ENCODE results near the gene TFIP11.

The TFIP11 gene

GRCh38 chr22:26471522-26471921, 40.8 kb downstream of the TFIP11 start:
- no peak overlapping the region for H3K4me3 Mint-ChIP-seq
- TF ChIP-seq CTCF (IDR thresholded peaks at IDR 0.05): no peak
- H3K27ac Mint-ChIP-seq: no peak overlapping the region
- peaks cover 46% of the 10 kb centered on the region for H3K36me3 Mint-ChIP-seq (ENCODE audit: low read depth)
- no peaks in the 10 kb centered on the region for H3K27me3 Mint-ChIP-seq (ENCODE audit: low read depth, poor library complexity)
- no peak for DNase-seq
- no peaks in the 10 kb centered on the region for H3K9me3 Mint-ChIP-seq
- H3K4me1 Mint-ChIP-seq: no peaks in the 10 kb centered on the region

GRCh38 chr22:26470807-26471206, 41.5 kb downstream of the TFIP11 start:
- TF ChIP-seq CTCF (IDR thresholded peaks at IDR 0.05): no peak
- no peak overlapping the region for H3K27ac Mint-ChIP-seq

GRCh38 chr22:26466196-26466595, 46.1 kb downstream of the TFIP11 start:
- Mint-ChIP-seq H3K36me3 (ENCODE audit: low read depth) (peaks cover 60% of the 10 kb centered on the region), H3K27ac (no peak overlapping the region), H3K27me3 (ENCODE audit: low read depth, poor library complexity) (no peaks in the 10 kb centered on the region), H3K9me3 (no peaks in the 10 kb centered on the region), H3K4me1 (peaks cover 35% of the 10 kb centered on the region), H3K4me3 (no peak overlapping the region)
- no peak for TF ChIP-seq CTCF (IDR thresholded peaks at IDR 0.05)
- no peak for DNase-seq

More at GRCh38 chr22:26470807-26471206, 41.5 kb downstream of the TFIP11 start:
- H3K36me3 Mint-ChIP-seq (ENCODE audit: low read depth): peaks cover 52% of the 10 kb centered on the region
- H3K4me3 Mint-ChIP-seq: no peak overlapping the region
- H3K4me1 Mint-ChIP-seq: no peaks in the 10 kb centered on the region
- DNase-seq: no peak
- H3K27me3 Mint-ChIP-seq (ENCODE audit: low read depth, poor library complexity): no peaks in the 10 kb centered on the region
- H3K9me3 Mint-ChIP-seq: no peaks in the 10 kb centered on the region

GRCh38 chr22:26464312-26464711, 48.0 kb downstream of the TFIP11 start:
- peaks cover 39% of the 10 kb centered on the region for H3K4me1 Mint-ChIP-seq
- H3K9me3 Mint-ChIP-seq: no peaks in the 10 kb centered on the region
- peak overlapping the region; percentile 66 for H3K27ac Mint-ChIP-seq
- H3K36me3 Mint-ChIP-seq (ENCODE audit: low read depth): peaks cover 46% of the 10 kb centered on the region
- no peaks in the 10 kb centered on the region for H3K27me3 Mint-ChIP-seq (ENCODE audit: low read depth, poor library complexity)
- no peak for TF ChIP-seq CTCF (IDR thresholded peaks at IDR 0.05)
- H3K4me3 Mint-ChIP-seq: no peak overlapping the region
- DNase-seq: no peak

GRCh38 chr22:26463688-26464087, 48.6 kb downstream of the TFIP11 start:
- Mint-ChIP-seq H3K4me3 (peak overlapping the region; percentile 66), H3K27me3 (ENCODE audit: low read depth, poor library complexity) (no peaks in the 10 kb centered on the region), H3K36me3 (ENCODE audit: low read depth) (peaks cover 44% of the 10 kb centered on the region), H3K27ac (peak overlapping the region; percentile 96), H3K9me3 (no peaks in the 10 kb centered on the region), H3K4me1 (peaks cover 39% of the 10 kb centered on the region)
- DNase-seq: no peak
- TF ChIP-seq CTCF (IDR thresholded peaks at IDR 0.05): no peak

GRCh38 chr22:26463101-26463661, 49.1 kb downstream of the TFIP11 start:
- Mint-ChIP-seq H3K9me3 (no peaks in the 10 kb centered on the region), H3K4me3 (peak overlapping the region; percentile 66)

More at GRCh38 chr22:26463101-26463661, 49.1 kb downstream of the TFIP11 start:
- peaks cover 39% of the 10 kb centered on the region for H3K36me3 Mint-ChIP-seq (ENCODE audit: low read depth)
- no peak for TF ChIP-seq CTCF (IDR thresholded peaks at IDR 0.05)
- peak; percentile 51 for DNase-seq
- H3K4me1 Mint-ChIP-seq: peaks cover 39% of the 10 kb centered on the region
- H3K27me3 Mint-ChIP-seq (ENCODE audit: low read depth, poor library complexity): no peaks in the 10 kb centered on the region
- H3K27ac Mint-ChIP-seq: peak overlapping the region; percentile 96
